GM12878 (cell line): ENCODE results near the gene BORCS5. TPM values are rescaled to one million over a fixed set of nuclear protein-coding genes. Genes with fewer than 3 reads are reported as not detected.

Source experiments
- BHLHE40 ChIP-seq, 2 experiments: fragments of 450-650 bp in 1 of 2; IDR thresholded peaks; 2 replicates each; pipeline ENCODE4 v1.6.1; 2011 to 2017; ENCODE audit warnings: low read depth in 2 of 2, borderline replicate concordance in 1 of 2, improper control_type of control experiment in 1 of 2, low read length in 1 of 2, mild to moderate bottlenecking in 1 of 2
- CBFB ChIP-seq: IDR thresholded peaks from 2 replicates; pipeline ENCODE4 v1.6.1; 2016; ENCODE audit warnings: antibody characterized with exemption, low read depth
- EED ChIP-seq: sonication (generic); IDR thresholded peaks from 2 replicates; pipeline ENCODE4 v1.6.1; 2016; ENCODE audit warnings: antibody characterized with exemption, low read depth
- ETV6 ChIP-seq, 2 experiments: fragments of 450-650 bp in 1 of 2; IDR thresholded peaks in 1 of 2; conservative IDR thresholded peaks in 1 of 2; 2 replicates each; pipeline ENCODE4 v1.6.1; 2014; ENCODE audit warnings: antibody characterized with exemption in 1 of 2, borderline replicate concordance in 1 of 2, low read depth in 1 of 2, mild to moderate bottlenecking in 1 of 2, moderate library complexity in 1 of 2
- FOS ChIP-seq: IDR thresholded peaks from 3 replicates; pipeline ENCODE4 v1.6.1; 2011; ENCODE audit warnings: borderline replicate concordance; ENCODE audit not compliant: insufficient read length; ENCODE audit errors: extremely low read depth
- FOXM1 ChIP-seq: IDR thresholded peaks from 2 replicates; pipeline ENCODE4 v1.6.1; 2012; ENCODE audit warnings: low read depth, mild to moderate bottlenecking, inconsistent platforms, low read length, moderate library complexity
- KDM1A ChIP-seq: fragments of 200-600 bp; sonication (generic); IDR thresholded peaks from 2 replicates; pipeline ENCODE4 v1.6.1; 2016; ENCODE audit warnings: borderline replicate concordance
- LARP7 ChIP-seq: fragments of 450-650 bp; IDR thresholded peaks from 2 replicates; pipeline ENCODE4 v1.6.1; 2017; ENCODE audit warnings: mild to moderate bottlenecking
- MXI1 ChIP-seq: fragments of 150-350 bp; IDR thresholded peaks from 2 replicates; pipeline ENCODE4 v1.6.1; 2011; ENCODE audit warnings: low read depth, mild to moderate bottlenecking, inconsistent platforms, low read length, improper control_type of control experiment
- MYB ChIP-seq: fragments of 150-350 bp; IDR thresholded peaks from 2 replicates; pipeline ENCODE4 v1.6.1; 2014; ENCODE audit warnings: mild to moderate bottlenecking, low read depth, low read length, borderline replicate concordance
- NFYB ChIP-seq: IDR thresholded peaks from 2 replicates; pipeline ENCODE4 v1.6.1; 2011; ENCODE audit warnings: low read depth, mild to moderate bottlenecking, low read length, improper control_type of control experiment, moderate library complexity; ENCODE audit not compliant: insufficient read depth
- PML ChIP-seq: IDR thresholded peaks from 2 replicates; pipeline ENCODE4 v1.6.1; 2012; ENCODE audit warnings: low read length, inconsistent platforms
- POU2F2 ChIP-seq: IDR thresholded peaks from 3 replicates; pipeline ENCODE4 v1.6.1; 2011; ENCODE audit warnings: low read depth, mild to moderate bottlenecking, low read length, borderline replicate concordance
- SIN3A ChIP-seq: IDR thresholded peaks from 2 replicates; pipeline ENCODE4 v1.6.1; 2012; ENCODE audit warnings: low read depth, low read length, improper control_type of control experiment
- SP1 ChIP-seq: IDR thresholded peaks from one replicate; pipeline ENCODE4 v1.6.1; 2011; ENCODE audit warnings: low read depth, low read length
- SPI1 ChIP-seq: IDR thresholded peaks from 2 replicates; pipeline ENCODE4 v1.6.1; 2011; ENCODE audit warnings: low read depth, mild to moderate bottlenecking, low read length, moderate library complexity, borderline replicate concordance; ENCODE audit not compliant: insufficient read depth
- TCF12 ChIP-seq: IDR thresholded peaks from 2 replicates; pipeline ENCODE4 v1.6.1; 2011; ENCODE audit warnings: low read depth, mild to moderate bottlenecking, low read length
- ZNF207 ChIP-seq: fragments of 450-650 bp; IDR thresholded peaks from 2 replicates; pipeline ENCODE4 v1.6.1; 2014; ENCODE audit warnings: antibody characterized with exemption, mild to moderate bottlenecking, borderline replicate concordance
- ZNF384 ChIP-seq: IDR thresholded peaks from 2 replicates; pipeline ENCODE4 v1.6.1; 2012; ENCODE audit warnings: low read depth, mild to moderate bottlenecking, low read length, improper control_type of control experiment, borderline replicate concordance
- ZZZ3 ChIP-seq: IDR thresholded peaks from 2 replicates; pipeline ENCODE4 v1.6.1; 2011; ENCODE audit warnings: low read depth; ENCODE audit not compliant: control insufficient read depth, insufficient read length
- polyA plus RNA-seq, 11 experiments: library from polyadenylated mRNA; depleted of rRNA in 4 of 11; unstranded in 6 of 11; stranded (reverse) in 5 of 11; fragments of >200 nt; fragmentation: Nextera tagmentation in 4 of 11; fragmentation: Illumina TruSeq in 1 of 11; extraction: Ambion mirVana in 4 of 11; extraction: Trizol in 1 of 11; gene quantifications; 1 replicate in 1 of 11; 2 replicates in 10 of 11; pipeline versions ENCODE4 v1.2.1 to v1.2.3, GENCODE V29; 2011 to 2016; ENCODE audit warnings: inconsistent platforms in 2 of 11, missing spikeins in 2 of 11, low read depth in 1 of 11
- total RNA-seq, 4 experiments: library from RNA; depleted of rRNA in 3 of 4; stranded (reverse); fragments of >200 nt in 3 of 4; fragmentation: Illumina TruSeq in 1 of 4; extraction: Trizol in 1 of 4; gene quantifications; 2 replicates each; pipeline versions ENCODE4 v1.2.1 to v1.2.3, GENCODE V29; 2013 to 2021
- TF ChIP-seq, protein P1 (sequence below): IDR thresholded peaks from 2 replicates; pipeline ENCODE4 v1.6.1; 2011; ENCODE audit warnings: borderline replicate concordance, low read depth, mild to moderate bottlenecking, moderate library complexity, mixed read lengths, low read length; ENCODE audit not compliant: insufficient read depth; ENCODE audit errors: extremely low read length
- TF ChIP-seq, protein P2 (sequence below): fragments of 450-650 bp; formaldehyde crosslinking; IDR thresholded peaks from 2 replicates; pipeline ENCODE4 v1.4.0; 2020; ENCODE audit warnings: mild to moderate bottlenecking, moderate library complexity
- TF ChIP-seq, protein P3 (sequence below): fragments of 450-650 bp; IDR thresholded peaks from 2 replicates; pipeline ENCODE4 v1.6.1; 2017; ENCODE audit warnings: low read depth, mild to moderate bottlenecking, moderate library complexity

BORCS5 gene
- total and polyA plus RNA-seq, 10 of the 15 experiments (the other 5 are each of a cell fraction or from before 2014, with no cell fraction given), result 1.4 to 39.7 (median 16.1) TPM

DNA sequence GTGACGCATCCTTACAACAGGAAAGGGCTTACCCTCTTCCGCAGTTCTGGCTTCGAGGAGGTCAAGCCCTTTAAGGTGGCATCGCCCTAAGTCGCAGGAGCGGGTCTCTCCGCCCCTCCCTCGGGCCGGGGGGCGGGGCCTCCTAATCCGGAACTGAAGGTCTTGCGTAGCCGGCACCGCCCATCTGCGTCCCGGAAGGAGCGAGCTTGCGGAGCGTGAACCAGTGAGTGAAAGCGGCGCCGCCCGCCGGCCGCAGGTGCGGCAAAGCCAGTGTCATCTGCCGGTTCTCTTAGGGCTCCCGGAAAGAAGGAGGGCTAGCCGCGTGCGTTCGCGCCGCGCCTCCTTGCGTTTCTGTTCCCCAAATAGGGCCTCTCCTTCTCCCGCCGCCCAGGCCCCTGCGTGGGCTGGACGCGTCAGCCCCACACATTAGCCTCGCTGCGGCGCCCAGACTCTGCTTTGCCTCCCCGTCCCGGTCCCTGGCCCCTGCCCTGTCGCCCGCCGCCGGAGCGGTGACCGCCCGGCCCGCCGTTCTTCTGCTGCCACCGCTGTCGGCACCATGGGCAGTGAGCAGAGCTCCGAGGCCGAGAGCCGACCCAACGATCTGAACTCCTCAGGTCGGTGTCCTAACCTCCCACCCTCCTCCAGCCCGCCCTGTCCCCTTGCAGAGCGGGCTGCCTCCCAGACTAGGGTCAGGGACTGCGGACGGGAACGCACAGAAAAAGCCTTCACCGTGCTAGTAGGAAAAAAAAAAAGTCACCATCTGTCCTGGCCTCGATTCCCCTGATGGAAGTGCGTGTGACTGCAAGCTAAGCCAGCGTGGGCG is at the start of gene BORCS5 (continued):
- TF ChIP-seq PML, result peak; percentile 90; the same call in 1 of the 2 replicates
- TF ChIP-seq, protein P1, sequence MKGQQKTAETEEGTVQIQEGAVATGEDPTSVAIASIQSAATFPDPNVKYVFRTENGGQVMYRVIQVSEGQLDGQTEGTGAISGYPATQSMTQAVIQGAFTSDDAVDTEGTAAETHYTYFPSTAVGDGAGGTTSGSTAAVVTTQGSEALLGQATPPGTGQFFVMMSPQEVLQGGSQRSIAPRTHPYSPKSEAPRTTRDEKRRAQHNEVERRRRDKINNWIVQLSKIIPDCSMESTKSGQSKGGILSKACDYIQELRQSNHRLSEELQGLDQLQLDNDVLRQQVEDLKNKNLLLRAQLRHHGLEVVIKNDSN, result no peak
- TF ChIP-seq FOS, result no peak
- TF ChIP-seq, protein P2, sequence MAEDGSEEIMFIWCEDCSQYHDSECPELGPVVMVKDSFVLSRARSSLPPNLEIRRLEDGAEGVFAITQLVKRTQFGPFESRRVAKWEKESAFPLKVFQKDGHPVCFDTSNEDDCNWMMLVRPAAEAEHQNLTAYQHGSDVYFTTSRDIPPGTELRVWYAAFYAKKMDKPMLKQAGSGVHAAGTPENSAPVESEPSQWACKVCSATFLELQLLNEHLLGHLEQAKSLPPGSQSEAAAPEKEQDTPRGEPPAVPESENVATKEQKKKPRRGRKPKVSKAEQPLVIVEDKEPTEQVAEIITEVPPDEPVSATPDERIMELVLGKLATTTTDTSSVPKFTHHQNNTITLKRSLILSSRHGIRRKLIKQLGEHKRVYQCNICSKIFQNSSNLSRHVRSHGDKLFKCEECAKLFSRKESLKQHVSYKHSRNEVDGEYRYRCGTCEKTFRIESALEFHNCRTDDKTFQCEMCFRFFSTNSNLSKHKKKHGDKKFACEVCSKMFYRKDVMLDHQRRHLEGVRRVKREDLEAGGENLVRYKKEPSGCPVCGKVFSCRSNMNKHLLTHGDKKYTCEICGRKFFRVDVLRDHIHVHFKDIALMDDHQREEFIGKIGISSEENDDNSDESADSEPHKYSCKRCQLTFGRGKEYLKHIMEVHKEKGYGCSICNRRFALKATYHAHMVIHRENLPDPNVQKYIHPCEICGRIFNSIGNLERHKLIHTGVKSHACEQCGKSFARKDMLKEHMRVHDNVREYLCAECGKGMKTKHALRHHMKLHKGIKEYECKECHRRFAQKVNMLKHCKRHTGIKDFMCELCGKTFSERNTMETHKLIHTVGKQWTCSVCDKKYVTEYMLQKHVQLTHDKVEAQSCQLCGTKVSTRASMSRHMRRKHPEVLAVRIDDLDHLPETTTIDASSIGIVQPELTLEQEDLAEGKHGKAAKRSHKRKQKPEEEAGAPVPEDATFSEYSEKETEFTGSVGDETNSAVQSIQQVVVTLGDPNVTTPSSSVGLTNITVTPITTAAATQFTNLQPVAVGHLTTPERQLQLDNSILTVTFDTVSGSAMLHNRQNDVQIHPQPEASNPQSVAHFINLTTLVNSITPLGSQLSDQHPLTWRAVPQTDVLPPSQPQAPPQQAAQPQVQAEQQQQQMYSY (CRISPR knock-in tag), result no peak
- TF ChIP-seq ZNF207, result 0 out of 2 replicates have a peak, but pooled peaks have one; percentile 21
- peak; percentile 85 for TF ChIP-seq TCF12
- peak; percentile 47 for TF ChIP-seq SP1
- TF ChIP-seq SIN3A, result peak; percentile 31; the same call in 1 of the 2 replicates
- TF ChIP-seq CBFB, result peak; percentile 72
- peak; percentile 58; the same call in 1 of the 2 replicates for TF ChIP-seq SPI1
- TF ChIP-seq LARP7, result peak; percentile 94
- no peak for TF ChIP-seq ZZZ3
- no peak for TF ChIP-seq MYB
- peak; percentile 80; the same call in 1 of the 3 replicates for TF ChIP-seq POU2F2
- TF ChIP-seq ETV6 (conservative IDR thresholded peaks at IDR 0.05 in 1 of 2, IDR thresholded peaks at IDR 0.05 in 1 of 2; ENCODE audit: borderline replicate concordance in 1 of 2, low read depth in 1 of 2), result peak in 1 of 2 experiments; percentile 46; a peak in 1 of 4 replicates
- 0 out of 2 replicates have a peak, but pooled peaks have one; percentile 26 for TF ChIP-seq NFYB
- peak; percentile 46; the same call in 1 of the 2 replicates for TF ChIP-seq ZNF384
- TF ChIP-seq FOXM1, result peak; percentile 40; the same call in 1 of the 2 replicates
- TF ChIP-seq EED, result peak; percentile 55; the same call in 1 of the 2 replicates
- TF ChIP-seq KDM1A, result no peak
- peak; percentile 89 for TF ChIP-seq MXI1
- TF ChIP-seq, protein P3, sequence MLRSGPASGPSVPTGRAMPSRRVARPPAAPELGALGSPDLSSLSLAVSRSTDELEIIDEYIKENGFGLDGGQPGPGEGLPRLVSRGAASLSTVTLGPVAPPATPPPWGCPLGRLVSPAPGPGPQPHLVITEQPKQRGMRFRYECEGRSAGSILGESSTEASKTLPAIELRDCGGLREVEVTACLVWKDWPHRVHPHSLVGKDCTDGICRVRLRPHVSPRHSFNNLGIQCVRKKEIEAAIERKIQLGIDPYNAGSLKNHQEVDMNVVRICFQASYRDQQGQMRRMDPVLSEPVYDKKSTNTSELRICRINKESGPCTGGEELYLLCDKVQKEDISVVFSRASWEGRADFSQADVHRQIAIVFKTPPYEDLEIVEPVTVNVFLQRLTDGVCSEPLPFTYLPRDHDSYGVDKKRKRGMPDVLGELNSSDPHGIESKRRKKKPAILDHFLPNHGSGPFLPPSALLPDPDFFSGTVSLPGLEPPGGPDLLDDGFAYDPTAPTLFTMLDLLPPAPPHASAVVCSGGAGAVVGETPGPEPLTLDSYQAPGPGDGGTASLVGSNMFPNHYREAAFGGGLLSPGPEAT, result peak; percentile 52; the same call in 1 of the 2 replicates
- peak; percentile 63 to 88 for TF ChIP-seq BHLHE40 (IDR thresholded peaks at IDR 0.05; ENCODE audit: borderline replicate concordance in 1 of 2, low read depth in 2 of 2, low read length in 1 of 2)
